GM19351 (cell line): ENCODE results near the gene RHEB.

Experiments used
- ATAC-seq: cut with Tn5 transposase; IDR thresholded peaks from one replicate; pipeline ENCODE4 v1.9.1; 2021; ENCODE audit warnings: mild to moderate bottlenecking, moderate library complexity; ENCODE audit not compliant: unreplicated experiment

The RHEB gene

GRCh38 chr7:151529842-151530241, 10.1 kb upstream of the RHEB start:
- ATAC-seq, result no peak

DNA sequence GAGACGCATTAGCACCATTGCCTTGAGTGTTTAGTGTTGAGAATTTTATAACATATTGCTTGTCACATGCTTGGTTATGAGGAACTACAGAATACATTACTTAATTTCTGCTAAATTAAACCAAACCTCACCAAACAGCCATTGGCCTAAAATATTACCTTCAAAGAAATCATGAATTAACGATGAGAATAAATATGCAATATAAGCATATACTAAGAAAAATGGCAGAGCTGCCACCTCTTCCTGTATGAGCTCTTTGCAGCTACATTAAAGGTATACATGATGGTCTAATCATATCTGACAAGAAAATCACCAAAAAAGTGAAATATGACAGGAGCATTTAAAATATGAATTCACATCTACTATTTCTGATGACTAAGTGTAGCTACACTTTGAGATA, 5.2 kb upstream of the RHEB start:
- no peak for ATAC-seq

- no peak for ATAC-seq
These were observed 4.6 kb upstream of the RHEB start for GRCh38 chr7:151524331-151524730.

DNA sequence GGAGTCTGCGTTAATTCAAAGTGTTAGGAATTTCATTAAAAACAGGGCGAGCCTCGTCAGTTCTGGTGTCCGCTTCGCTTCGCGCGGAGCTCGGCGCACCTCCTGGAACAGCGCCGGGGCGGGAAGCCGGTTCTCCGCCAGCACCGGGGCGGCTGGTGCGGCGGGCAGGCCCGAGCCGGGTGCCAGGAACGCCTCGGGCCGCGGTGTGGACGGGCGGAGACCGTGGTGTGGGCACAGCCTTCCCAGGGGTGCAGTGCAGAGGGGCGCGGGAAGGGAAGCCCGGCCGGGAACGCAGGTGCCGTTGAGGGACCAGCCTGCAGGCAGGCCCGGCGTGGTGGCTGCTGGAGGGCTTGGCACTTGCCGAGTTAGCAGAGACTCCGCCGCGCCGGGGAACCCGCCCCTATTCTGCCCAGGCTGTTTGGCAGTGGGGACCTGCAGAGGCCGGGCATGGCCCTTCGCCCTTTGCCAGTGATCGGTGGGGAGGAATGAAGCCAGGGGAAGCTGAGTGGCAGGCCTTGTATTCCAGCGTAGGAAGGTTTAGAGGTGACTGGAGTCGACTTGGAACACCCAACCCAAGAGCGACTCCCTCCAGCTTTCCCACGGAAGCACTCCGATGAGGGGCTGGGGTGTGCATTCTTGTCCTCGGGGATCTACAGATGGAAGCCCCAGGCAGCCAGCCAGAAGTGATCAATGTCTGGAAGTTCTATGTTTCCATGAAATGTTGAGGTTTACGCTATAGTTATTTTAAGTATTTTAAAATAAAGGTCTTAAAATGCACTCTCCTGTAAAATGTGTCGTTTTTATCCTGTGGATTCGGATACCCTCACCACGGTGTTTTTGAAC, 945 bp upstream of the RHEB start:
- no peak for ATAC-seq

DNA sequence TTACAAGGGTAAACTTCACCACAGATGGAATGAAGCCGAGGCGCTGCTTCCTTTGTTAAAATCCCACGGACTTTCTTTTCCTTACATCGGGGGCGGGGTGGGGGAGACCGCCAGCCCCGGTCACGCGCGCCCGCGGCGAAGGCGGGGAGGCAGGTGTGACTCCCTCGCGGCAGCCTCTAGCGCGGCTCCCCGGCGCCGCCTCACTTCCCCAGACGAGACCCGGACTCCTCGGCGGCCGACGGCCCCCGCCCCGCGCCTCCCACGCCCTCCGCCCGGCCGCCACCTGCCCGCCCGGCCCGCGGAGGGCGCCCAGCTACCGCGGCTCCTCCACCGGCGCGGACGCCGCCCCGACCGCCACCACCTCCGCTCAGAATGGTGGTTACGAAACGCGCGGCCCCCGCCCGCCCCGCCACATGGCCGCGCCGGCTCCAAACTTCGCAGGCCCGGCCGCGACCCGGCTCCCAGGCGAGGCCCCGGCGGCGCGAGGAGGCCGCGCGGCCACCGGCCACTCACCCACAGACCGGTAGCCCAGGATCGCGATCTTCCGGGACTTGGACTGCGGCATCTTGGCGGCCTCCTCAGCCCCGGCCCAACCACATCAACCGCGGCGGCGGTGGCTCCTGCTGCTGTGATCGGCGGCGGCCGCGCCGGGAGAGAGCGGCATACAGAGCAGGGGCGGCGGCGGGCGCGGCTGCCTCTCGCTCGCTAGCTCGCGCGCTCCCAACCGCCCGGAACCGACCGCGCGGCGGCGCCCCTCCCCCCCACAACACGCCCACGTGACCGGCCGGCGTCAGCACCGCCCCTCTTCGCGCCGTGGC, 539 bp downstream of the RHEB start:
- ATAC-seq, result peak; percentile 49

DNA sequence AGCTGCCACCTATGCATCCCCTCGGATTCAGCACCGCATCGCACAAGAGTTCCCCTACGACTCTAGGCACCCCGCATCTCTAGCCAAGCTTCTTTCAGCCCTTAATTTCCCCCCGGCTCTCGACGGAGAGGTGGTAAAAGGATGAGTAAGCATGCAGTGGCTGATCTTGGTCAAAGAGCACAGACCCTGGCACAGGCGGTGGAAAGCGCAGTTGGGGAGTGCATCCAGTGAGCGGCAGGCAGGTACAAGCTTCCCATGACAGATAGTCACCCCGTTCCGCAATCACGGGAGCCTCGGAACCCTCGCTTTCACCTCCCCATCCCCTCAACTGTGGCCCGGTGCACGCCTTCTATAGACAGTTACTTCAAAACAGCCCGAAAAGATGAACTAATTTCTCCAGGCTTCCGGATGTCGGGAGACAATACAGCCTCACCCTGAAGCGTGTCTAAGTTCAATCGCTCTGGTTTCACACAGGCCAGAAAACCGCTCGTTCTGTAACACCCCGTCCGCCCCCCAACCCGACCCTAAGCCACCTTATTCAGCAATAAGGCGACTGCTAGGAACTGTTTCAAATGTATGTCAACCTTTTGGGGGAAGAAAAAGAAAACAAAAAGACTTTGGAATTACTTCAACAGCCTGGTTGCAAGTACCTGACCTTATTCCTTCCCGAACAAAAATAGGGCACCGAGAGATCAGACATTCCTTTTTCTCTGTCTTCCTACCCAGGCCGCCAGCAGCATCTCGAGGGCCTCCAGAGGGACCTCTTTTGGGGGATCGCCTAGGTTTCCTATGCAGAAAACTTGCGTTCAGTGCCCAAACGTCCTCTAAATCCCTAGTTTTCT, 1.4 kb downstream of the RHEB start:
- no peak for ATAC-seq

DNA sequence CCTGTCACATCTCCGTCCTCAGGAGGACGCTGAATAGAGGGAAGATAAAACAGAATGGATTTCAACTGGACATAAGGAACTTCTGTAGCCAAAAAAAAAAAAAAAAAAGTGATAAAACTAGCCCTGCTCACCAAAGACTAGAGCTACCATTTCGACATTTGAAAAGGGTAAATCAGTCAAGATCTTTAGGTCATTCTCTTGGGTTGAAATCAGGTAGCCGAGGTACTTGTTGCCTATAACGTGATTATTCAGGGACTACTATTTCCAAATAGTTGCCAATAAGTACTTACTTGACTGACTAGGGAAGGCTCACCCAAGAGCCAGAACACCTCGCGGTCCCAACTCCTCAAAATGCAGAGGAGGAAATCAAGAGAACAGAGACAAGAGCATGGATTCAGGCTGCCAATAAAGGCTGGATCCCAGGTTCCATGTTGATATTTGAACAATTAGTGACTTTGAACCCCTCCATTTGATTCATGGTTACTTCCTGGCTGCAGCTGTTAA, 2.0 kb downstream of the RHEB start:
- no peak for ATAC-seq

- no peak for ATAC-seq
These were observed 4.5 kb downstream of the RHEB start for GRCh38 chr7:151515276-151515565.

- ATAC-seq, result no peak
These were observed 5.0 kb downstream of the RHEB start for GRCh38 chr7:151514461-151515275.

DNA sequence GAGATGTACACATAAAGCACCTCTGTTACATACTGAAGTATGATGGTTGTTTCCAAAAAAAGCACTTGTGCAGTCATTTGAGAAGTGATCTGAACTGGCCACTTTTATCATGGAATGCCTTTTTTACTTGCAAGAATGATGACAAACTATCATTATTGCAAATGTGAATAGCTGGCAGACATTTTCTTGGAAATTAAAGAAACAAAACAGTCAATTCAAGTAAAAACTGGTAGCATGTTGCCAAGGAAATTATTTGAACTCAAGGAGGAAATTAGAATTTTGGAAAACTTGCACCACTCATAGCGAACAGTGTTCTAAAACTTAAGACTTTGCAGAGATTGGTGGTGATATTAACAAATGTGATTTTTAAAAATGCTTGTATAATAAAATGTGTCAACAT, 6.6 kb downstream of the RHEB start:
- no peak for ATAC-seq

DNA sequence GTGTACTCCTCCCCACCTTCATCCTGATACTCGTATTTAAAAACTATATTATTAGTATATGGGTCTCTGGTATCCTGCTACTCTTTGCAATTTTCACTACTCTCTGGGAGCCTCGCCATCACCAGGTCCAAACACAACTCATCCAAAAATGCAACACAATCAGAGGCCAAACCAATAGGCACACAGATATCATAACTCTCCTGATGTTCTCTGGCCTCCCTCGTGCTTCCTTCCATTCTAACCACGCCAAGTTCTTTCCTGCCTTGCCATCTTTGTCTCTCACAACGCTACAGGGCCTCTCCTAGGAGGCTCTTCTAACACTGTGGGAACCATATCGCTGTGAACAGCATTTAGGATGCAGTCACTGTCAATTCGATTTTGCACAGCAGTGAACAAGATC, 7.3 kb downstream of the RHEB start:
- ATAC-seq, result no peak

GRCh38 chr7:151511946-151512345, 7.7 kb downstream of the RHEB start:
- no peak for ATAC-seq

- ATAC-seq, result no peak
These were observed 8.4 kb downstream of the RHEB start for GRCh38 chr7:151511270-151511669.

DNA sequence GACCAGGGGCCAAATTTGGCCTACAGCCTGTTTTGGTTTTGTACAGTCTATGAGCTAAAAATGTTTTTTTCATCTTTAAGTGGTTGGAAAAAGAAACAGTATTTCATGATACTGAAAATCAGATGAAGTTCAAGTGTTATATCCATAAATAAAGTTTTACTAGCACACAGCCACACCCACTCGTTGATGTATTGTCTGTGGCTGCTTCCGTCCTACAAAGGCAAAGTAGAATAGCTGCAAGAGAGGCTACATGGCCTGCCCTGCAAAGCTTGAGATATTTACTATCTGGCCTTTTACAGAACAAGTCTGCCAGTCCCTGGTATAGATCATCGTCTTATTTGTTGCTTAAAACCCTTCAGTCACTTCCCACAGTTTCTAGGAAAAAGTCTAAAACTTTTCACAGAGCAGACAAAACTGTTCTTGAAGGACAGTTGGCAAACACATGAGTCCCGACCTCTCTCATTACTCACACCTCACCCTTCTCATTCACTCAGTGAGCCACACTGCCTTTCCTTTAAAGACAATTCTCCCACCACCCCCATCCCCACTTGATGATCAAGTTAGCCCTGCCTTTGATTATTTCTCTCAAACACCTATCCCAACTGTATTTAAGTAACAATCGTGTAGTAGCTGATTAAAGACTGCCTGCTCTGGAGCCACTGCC, 9.9 kb downstream of the RHEB start:
- no peak for ATAC-seq

- ATAC-seq, result no peak
These were observed 10.7 kb downstream of the RHEB start for GRCh38 chr7:151508991-151509390.

GRCh38 chr7:151507806-151508205, 11.9 kb downstream of the RHEB start:
- ATAC-seq, result no peak

DNA sequence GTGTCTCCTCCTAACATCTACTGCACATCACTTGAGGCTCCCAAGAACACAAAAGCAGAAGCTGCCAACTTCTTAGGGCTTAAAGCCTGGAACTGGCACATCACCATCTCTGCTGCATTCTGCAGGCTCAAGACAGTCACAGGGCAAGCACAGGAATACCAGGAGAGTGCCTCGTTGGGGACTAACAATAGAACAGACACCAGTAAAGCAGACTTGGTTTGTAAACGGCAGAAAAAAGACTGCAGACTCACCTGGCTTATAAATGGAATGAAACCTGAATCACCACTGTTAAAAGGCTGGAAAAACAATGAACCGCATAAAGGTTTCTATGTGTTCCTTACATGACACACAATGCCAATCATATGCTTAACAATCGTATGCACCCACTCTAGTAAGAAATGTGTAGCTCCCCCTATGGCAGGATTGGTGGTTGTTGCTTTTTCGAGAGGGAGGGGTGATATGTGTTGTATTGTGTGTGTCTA, 12.8 kb downstream of the RHEB start:
- no peak for ATAC-seq

GRCh38 chr7:151505836-151506468, 13.7 kb downstream of the RHEB start:
- ATAC-seq, result no peak

GRCh38 chr7:151505433-151505832, 14.3 kb downstream of the RHEB start:
- ATAC-seq, result no peak
